Liver (tissue), 9 donors: ENCODE measurements around the gene QRICH1. TPM values are rescaled to one million over a fixed set of nuclear protein-coding genes. Genes with fewer than 3 reads are reported as not detected.
A peak's percentile ranks its signal among the peaks of the same experiment; 100 is the strongest.

Experiments used
- DNase-seq: peaks from one replicate; pipeline ENCODE4 v3.0.0-alpha.2; 2017; ENCODE audit warnings: low spot score
- H3K27ac ChIP-seq, 2 donors: one replicate each; pipeline ENCODE4 v1.7.0; 2013; ENCODE audit warnings: inconsistent platforms in 2 of 2, low read length in 2 of 2, control low read depth in 1 of 2, low read depth in 1 of 2, mild to moderate bottlenecking in 1 of 2
- H3K27me3 ChIP-seq, 4 donors: one replicate each; pipeline versions ENCODE4 v1.6.1 to v1.7.0; 2013; ENCODE audit warnings: low read length in 3 of 4, inconsistent platforms in 1 of 4, mild to moderate bottlenecking in 1 of 4, moderate library complexity in 1 of 4; ENCODE audit not compliant: control insufficient read depth in 4 of 4, insufficient read depth in 4 of 4
- H3K36me3 ChIP-seq, 4 donors: one replicate each; pipeline versions ENCODE4 v1.6.1 to v1.7.0; 2013; ENCODE audit warnings: low read length in 3 of 4, mild to moderate bottlenecking in 3 of 4, low read depth in 1 of 4, moderate library complexity in 1 of 4; ENCODE audit not compliant: control insufficient read depth in 4 of 4, insufficient read depth in 3 of 4
- H3K4me1 ChIP-seq, 4 donors: one replicate each; pipeline versions ENCODE4 v1.6.1 to v1.7.0; 2013; ENCODE audit warnings: low read length in 3 of 4, mild to moderate bottlenecking in 3 of 4, moderate library complexity in 1 of 4; ENCODE audit not compliant: control insufficient read depth in 4 of 4, insufficient read depth in 4 of 4
- H3K4me3 ChIP-seq, 3 donors: one replicate each; pipeline versions ENCODE4 v1.6.1 to v1.7.0; 2013; ENCODE audit warnings: low read length in 3 of 3, control low read depth in 1 of 3, low read depth in 1 of 3, mild to moderate bottlenecking in 1 of 3
- H3K9ac ChIP-seq, 2 donors: one replicate each; pipeline ENCODE4 v1.7.0; 2013; ENCODE audit warnings: low read length in 2 of 2, mild to moderate bottlenecking in 2 of 2, moderate library complexity in 2 of 2, control low read depth in 1 of 2, low read depth in 1 of 2
- H3K9me3 ChIP-seq, 4 donors: one replicate each; pipeline versions ENCODE4 v1.6.1 to v1.7.0; 2013; ENCODE audit warnings: low read length in 3 of 4; ENCODE audit not compliant: control insufficient read depth in 4 of 4
- EGR1 ChIP-seq, 2 donors: IDR thresholded peaks; 2 replicates each; pipeline ENCODE4 v1.6.1; 2016 to 2018; ENCODE audit warnings: antibody characterized with exemption in 2 of 2, low read depth in 2 of 2
- FOXA1 ChIP-seq: IDR thresholded peaks from 2 replicates; pipeline ENCODE4 v1.6.1; 2016; ENCODE audit warnings: antibody characterized with exemption
- FOXA2 ChIP-seq: IDR thresholded peaks from 2 replicates; pipeline ENCODE4 v1.6.1; 2016; ENCODE audit warnings: antibody characterized with exemption
- GABPA ChIP-seq, 2 donors: IDR thresholded peaks in 1 of 2; conservative IDR thresholded peaks in 1 of 2; 2 replicates each; pipeline ENCODE4 v1.6.1; 2016; ENCODE audit warnings: antibody characterized with exemption in 2 of 2, mild to moderate bottlenecking in 1 of 2, moderate library complexity in 1 of 2
- HNF4A ChIP-seq, 2 donors: conservative IDR thresholded peaks; 2 replicates each; pipeline ENCODE4 v1.6.1; 2016; ENCODE audit warnings: antibody characterized with exemption in 2 of 2, mild to moderate bottlenecking in 2 of 2
- HNF4G ChIP-seq: IDR thresholded peaks from 2 replicates; pipeline ENCODE4 v1.6.1; 2016; ENCODE audit warnings: antibody characterized with exemption
- JUND ChIP-seq, 2 donors: IDR thresholded peaks; 2 replicates each; pipeline ENCODE4 v1.6.1; 2016; ENCODE audit warnings: antibody characterized with exemption in 2 of 2
- NR2F2 ChIP-seq: IDR thresholded peaks from 2 replicates; pipeline ENCODE4 v1.6.1; 2016; ENCODE audit warnings: antibody characterized with exemption
- RAD21 ChIP-seq, 2 donors: IDR thresholded peaks; 2 replicates each; pipeline ENCODE4 v1.6.1; 2016; ENCODE audit warnings: antibody characterized with exemption in 2 of 2, mild to moderate bottlenecking in 2 of 2
- RXRA ChIP-seq, 2 donors: IDR thresholded peaks; 2 replicates each; pipeline ENCODE4 v1.6.1; 2017 to 2018; ENCODE audit warnings: antibody characterized with exemption in 2 of 2, mild to moderate bottlenecking in 1 of 2
- SP1 ChIP-seq: IDR thresholded peaks from 2 replicates; pipeline ENCODE4 v1.6.1; 2018; ENCODE audit warnings: antibody characterized with exemption, mild to moderate bottlenecking
- TAF1 ChIP-seq: conservative IDR thresholded peaks from 2 replicates; pipeline ENCODE4 v1.6.1; 2016; ENCODE audit warnings: antibody characterized with exemption, mild to moderate bottlenecking
- YY1 ChIP-seq: IDR thresholded peaks from 2 replicates; pipeline ENCODE4 v1.6.1; 2016; ENCODE audit warnings: antibody characterized with exemption, mild to moderate bottlenecking
- WGBS: extraction: QIAGEN DNeasy Blood & Tissue Kit; methylation state at CpG from one replicate; pipeline ENCODE4 v1.1.7; 2013; 5-methylcytosine and 5-hydroxymethylcytosine counted together
- polyA plus RNA-seq, 2 donors: library from polyadenylated mRNA; stranded (reverse) in 1 of 2; unstranded in 1 of 2; fragments of 200-250 nt in 1 of 2; fragments of >200 nt in 1 of 2; fragmentation: Nextera tagmentation in 1 of 2; extraction: Ambion mirVana in 1 of 2; gene quantifications; one replicate each; pipeline versions ENCODE4 v1.2.1 to v1.2.3, GENCODE V29; 2013 to 2015
- total RNA-seq, 2 donors: library from RNA; depleted of rRNA; stranded (reverse); fragments of >200 nt; gene quantifications; one replicate each; pipeline ENCODE4 v1.2.3, GENCODE V29; 2014
- TF ChIP-seq, protein P1 (sequence below): IDR thresholded peaks from 2 replicates; pipeline ENCODE4 v1.6.1; 2016; ENCODE audit warnings: antibody characterized with exemption, mild to moderate bottlenecking
- TF ChIP-seq, protein P2 (sequence below): fragments of 150-350 bp; IDR thresholded peaks from 2 replicates; pipeline ENCODE4 v1.5.1; 2017; ENCODE audit warnings: improper control_type of control experiment, low read depth, low read length; ENCODE audit not compliant: missing input control
- TF ChIP-seq, protein P3 (sequence below): IDR thresholded peaks from 2 replicates; pipeline ENCODE4 v1.6.1; 2016; ENCODE audit warnings: antibody characterized with exemption
- TF ChIP-seq, protein P4 (sequence below): IDR thresholded peaks from 2 replicates; pipeline ENCODE4 v1.6.1; 2016; ENCODE audit warnings: antibody characterized with exemption
- TF ChIP-seq, protein P5 (sequence below): IDR thresholded peaks from 2 replicates; pipeline ENCODE4 v1.6.1; 2016; ENCODE audit warnings: antibody characterized with exemption
- donor health status: healthy.
- donor health status: healthy.
- donor health status: healthy.
- donor health status: healthy.
- donor health status: healthy.

Gene QRICH1
- total and polyA plus RNA-seq, 4 donors, result 17.3 to 35.1 (median 25.7) TPM

DNA sequence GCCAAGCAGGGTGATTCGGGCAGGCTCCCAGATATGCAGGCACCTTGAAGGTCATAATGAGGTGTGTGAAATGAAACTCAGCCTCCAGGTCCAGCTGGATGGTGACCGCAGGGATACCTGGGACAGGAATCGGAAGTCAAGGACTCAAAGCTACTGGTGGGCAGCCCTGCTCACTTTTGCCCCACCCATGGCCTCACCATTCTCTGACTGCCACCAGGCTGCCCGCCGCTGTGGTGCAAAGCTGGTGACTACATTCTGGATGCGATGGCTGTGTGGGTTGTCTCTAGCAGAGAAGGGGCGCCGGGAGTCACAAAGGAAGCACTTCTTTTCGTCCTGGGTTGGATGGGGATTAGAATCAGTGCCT, 38.2 kb upstream of the QRICH1 start:
- Histone ChIP-seq H3K9me3 (no peaks in the 10 kb centered on the region), H3K9ac (peak overlapping the region in 1 of 2 donors; percentile 79), H3K4me1 (peaks cover 2 to 57% (median 51%) of the 10 kb centered on the region in 4 donors), H3K27ac (peak overlapping the region in 1 of 2 donors; percentile 52), H3K4me3 (peak overlapping the region in 2 of 3 donors; percentile 59 to 93), H3K27me3 (no peaks in the 10 kb centered on the region), H3K36me3 (peaks cover 0 to 10% (median 0%) of the 10 kb centered on the region in 4 donors)
- no peak for TF ChIP-seq HNF4A (conservative IDR thresholded peaks at IDR 0.05)
- TF ChIP-seq, protein P1, sequence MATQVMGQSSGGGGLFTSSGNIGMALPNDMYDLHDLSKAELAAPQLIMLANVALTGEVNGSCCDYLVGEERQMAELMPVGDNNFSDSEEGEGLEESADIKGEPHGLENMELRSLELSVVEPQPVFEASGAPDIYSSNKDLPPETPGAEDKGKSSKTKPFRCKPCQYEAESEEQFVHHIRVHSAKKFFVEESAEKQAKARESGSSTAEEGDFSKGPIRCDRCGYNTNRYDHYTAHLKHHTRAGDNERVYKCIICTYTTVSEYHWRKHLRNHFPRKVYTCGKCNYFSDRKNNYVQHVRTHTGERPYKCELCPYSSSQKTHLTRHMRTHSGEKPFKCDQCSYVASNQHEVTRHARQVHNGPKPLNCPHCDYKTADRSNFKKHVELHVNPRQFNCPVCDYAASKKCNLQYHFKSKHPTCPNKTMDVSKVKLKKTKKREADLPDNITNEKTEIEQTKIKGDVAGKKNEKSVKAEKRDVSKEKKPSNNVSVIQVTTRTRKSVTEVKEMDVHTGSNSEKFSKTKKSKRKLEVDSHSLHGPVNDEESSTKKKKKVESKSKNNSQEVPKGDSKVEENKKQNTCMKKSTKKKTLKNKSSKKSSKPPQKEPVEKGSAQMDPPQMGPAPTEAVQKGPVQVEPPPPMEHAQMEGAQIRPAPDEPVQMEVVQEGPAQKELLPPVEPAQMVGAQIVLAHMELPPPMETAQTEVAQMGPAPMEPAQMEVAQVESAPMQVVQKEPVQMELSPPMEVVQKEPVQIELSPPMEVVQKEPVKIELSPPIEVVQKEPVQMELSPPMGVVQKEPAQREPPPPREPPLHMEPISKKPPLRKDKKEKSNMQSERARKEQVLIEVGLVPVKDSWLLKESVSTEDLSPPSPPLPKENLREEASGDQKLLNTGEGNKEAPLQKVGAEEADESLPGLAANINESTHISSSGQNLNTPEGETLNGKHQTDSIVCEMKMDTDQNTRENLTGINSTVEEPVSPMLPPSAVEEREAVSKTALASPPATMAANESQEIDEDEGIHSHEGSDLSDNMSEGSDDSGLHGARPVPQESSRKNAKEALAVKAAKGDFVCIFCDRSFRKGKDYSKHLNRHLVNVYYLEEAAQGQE, result no peak
- TF ChIP-seq NR2F2, result no peak
- no peak for TF ChIP-seq RXRA (IDR thresholded peaks at IDR 0.05)
- no peak for TF ChIP-seq JUND (IDR thresholded peaks at IDR 0.05)
- TF ChIP-seq EGR1 (IDR thresholded peaks at IDR 0.05; ENCODE audit: low read depth in 2 of 2), result no peak
- TF ChIP-seq YY1, result no peak
- no peak for TF ChIP-seq TAF1
- TF ChIP-seq, protein P2, sequence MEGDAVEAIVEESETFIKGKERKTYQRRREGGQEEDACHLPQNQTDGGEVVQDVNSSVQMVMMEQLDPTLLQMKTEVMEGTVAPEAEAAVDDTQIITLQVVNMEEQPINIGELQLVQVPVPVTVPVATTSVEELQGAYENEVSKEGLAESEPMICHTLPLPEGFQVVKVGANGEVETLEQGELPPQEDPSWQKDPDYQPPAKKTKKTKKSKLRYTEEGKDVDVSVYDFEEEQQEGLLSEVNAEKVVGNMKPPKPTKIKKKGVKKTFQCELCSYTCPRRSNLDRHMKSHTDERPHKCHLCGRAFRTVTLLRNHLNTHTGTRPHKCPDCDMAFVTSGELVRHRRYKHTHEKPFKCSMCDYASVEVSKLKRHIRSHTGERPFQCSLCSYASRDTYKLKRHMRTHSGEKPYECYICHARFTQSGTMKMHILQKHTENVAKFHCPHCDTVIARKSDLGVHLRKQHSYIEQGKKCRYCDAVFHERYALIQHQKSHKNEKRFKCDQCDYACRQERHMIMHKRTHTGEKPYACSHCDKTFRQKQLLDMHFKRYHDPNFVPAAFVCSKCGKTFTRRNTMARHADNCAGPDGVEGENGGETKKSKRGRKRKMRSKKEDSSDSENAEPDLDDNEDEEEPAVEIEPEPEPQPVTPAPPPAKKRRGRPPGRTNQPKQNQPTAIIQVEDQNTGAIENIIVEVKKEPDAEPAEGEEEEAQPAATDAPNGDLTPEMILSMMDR, result no peak
- TF ChIP-seq, protein P3, sequence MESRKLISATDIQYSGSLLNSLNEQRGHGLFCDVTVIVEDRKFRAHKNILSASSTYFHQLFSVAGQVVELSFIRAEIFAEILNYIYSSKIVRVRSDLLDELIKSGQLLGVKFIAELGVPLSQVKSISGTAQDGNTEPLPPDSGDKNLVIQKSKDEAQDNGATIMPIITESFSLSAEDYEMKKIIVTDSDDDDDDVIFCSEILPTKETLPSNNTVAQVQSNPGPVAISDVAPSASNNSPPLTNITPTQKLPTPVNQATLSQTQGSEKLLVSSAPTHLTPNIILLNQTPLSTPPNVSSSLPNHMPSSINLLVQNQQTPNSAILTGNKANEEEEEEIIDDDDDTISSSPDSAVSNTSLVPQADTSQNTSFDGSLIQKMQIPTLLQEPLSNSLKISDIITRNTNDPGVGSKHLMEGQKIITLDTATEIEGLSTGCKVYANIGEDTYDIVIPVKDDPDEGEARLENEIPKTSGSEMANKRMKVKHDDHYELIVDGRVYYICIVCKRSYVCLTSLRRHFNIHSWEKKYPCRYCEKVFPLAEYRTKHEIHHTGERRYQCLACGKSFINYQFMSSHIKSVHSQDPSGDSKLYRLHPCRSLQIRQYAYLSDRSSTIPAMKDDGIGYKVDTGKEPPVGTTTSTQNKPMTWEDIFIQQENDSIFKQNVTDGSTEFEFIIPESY, result no peak
- no peak for TF ChIP-seq SP1
- TF ChIP-seq HNF4G, result no peak
- no peak for TF ChIP-seq RAD21 (IDR thresholded peaks at IDR 0.05)
- no peak for TF ChIP-seq GABPA (IDR thresholded peaks at IDR 0.05 in 1 of 2, conservative IDR thresholded peaks at IDR 0.05 in 1 of 2)
- TF ChIP-seq, protein P4, sequence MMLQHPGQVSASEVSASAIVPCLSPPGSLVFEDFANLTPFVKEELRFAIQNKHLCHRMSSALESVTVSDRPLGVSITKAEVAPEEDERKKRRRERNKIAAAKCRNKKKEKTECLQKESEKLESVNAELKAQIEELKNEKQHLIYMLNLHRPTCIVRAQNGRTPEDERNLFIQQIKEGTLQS, result no peak
- TF ChIP-seq, protein P5, sequence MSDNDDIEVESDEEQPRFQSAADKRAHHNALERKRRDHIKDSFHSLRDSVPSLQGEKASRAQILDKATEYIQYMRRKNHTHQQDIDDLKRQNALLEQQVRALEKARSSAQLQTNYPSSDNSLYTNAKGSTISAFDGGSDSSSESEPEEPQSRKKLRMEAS, result no peak
- TF ChIP-seq FOXA1, result no peak
- TF ChIP-seq FOXA2, result no peak
- WGBS, result 69% methylated on average over 9 of the region's 9 CpGs
- DNase-seq, result no peak
